PC-9 (cell line): ENCODE measurements around the gene PCYT2.

Experiments
- CTCF ChIP-seq: fragments of 200-600 bp; sonication (generic); conservative IDR thresholded peaks from 2 replicates; pipeline ENCODE4 v1.6.1; 2017; ENCODE audit warnings: mixed run types, antibody characterized with exemption, mild to moderate bottlenecking, moderate library complexity
- EZH2 ChIP-seq: fragments of 200-600 bp; sonication (generic); IDR thresholded peaks from 2 replicates; pipeline ENCODE4 v1.8.0; 2017; ENCODE audit warnings: antibody characterized with exemption, low read depth

DNA sequence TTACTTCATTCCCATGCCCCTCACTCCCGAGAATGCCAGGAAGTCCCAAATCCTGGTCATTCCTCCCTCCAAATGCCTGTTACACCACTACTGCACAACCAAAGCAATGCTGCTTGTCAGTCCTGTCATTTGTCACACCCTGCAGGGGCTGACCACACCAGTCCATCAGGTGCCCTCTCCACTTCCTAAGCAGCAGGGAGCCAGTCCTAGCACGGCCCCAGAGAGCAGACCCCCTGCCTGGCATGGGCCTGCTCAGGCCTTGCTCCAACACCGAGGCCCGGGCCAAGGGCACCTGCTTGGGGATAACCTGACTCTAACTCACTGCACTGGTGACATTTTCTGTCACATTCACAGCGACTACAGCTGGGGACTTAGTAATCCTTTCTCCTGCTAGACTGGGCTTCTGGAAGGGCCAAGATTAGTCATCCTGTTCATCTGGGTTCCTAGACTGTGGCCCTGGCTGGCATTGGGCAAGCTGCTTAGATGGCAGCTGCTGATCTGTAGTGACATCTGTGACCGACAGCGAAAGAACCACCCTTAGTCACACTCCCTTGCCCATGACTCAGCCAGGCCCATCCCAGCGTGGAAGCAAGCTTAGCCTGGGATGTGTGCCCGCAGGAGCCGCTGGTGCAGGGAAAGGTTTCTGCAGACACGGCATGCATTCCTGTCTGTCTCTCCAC, 25.2 kb downstream of the PCYT2 start:
- no peak for TF ChIP-seq EZH2
- no peak for TF ChIP-seq CTCF
